Astrocyte of the spinal cord (primary cell): ENCODE data around the gene GTF2A1.

ENCODE experiments used
- DNase-seq: peaks from one replicate; pipeline ENCODE4 v3.0.0; 2011; ENCODE audit warnings: low read depth, low spot score
- H3K4me3 ChIP-seq: 2 replicates; pipeline ENCODE4 v1.5.1; 2011; ENCODE audit warnings: low read depth, mild to moderate bottlenecking, low read length, moderate library complexity
- CTCF ChIP-seq: IDR thresholded peaks from 2 replicates; pipeline ENCODE4 v1.5.1; 2012; ENCODE audit warnings: low read depth, mild to moderate bottlenecking, low read length, inconsistent platforms
- in situ Hi-C: cut with HindIII; loops from 2 replicates; pipeline ENCODE4 v1.10.0; 2017; ENCODE audit warnings: low sequenced_read_pairs

Gene GTF2A1

DNA sequence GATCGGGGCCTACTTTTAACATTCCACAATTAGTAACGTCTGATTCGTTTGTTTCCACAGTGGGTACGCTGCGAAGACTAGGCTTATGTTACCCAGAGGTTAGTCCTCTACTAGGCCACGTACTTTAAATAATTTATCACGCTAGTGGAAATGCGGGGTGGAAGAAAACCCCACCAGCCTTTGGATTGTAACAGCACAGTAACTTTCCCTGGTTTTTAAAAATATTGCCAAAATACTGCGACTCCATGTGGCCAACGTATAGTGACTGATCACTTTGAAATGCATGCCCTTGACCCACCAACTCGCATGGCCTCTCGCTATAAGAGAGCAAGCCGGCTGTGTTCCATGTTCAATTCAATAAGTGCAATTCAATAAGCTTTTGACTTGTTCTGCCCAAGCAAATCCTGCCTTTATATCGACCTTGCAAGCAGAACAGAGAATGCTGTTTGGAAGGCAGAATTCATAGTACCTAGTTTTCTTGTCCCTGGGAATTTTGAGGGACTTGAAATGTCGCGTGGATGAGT lies 882 bp upstream of the GTF2A1 start:
- in situ Hi-C loops, result no loop called here
- DNase-seq, result no peak
- peak overlapping the region; percentile 69 for H3K4me3 ChIP-seq
- TF ChIP-seq CTCF, result no peak

GRCh38 chr14:81220580-81220829 lies 254 bp downstream of the GTF2A1 start:
- TF ChIP-seq CTCF, result no peak
- in situ Hi-C loops, result no loop called here
- peak overlapping the region; percentile 83 for H3K4me3 ChIP-seq
- DNase-seq, result no peak

GRCh38 chr14:81219759-81220579 lies 790 bp downstream of the GTF2A1 start:
- TF ChIP-seq CTCF, result no peak
- H3K4me3 ChIP-seq, result peak overlapping the region; percentile 98
- in situ Hi-C loops, result no loop called here
- no peak for DNase-seq

DNA sequence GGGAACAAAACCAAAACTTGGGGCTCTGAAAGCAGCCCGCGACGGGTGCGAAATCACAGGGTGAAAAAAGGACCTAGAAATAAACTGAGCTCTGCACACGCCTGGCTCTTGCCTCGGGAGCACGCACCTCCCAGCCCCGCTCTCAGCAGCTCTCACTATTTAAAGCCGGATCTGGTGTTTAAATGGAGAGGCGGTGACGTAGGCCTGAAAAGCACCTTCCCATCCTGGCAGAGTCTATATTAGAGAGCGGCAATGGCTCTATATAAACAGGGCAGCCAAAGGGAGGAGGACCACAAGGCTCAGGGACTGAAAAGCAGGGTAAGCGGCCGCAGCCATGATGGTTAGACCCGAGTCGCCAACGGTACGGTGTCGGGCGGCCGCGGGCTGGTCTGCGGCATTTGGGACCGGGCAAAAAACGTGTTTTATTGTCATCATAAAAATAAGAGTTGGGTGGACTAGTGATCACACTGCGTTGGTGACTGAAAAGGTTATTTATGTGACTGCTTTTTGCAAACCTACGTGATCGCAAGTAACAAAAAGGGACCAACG lies 1.5 kb downstream of the GTF2A1 start:
- in situ Hi-C loops, result no loop called here
- peak overlapping the region; percentile 98 for H3K4me3 ChIP-seq
- TF ChIP-seq CTCF, result no peak
- DNase-seq, result peak; percentile 98

DNA sequence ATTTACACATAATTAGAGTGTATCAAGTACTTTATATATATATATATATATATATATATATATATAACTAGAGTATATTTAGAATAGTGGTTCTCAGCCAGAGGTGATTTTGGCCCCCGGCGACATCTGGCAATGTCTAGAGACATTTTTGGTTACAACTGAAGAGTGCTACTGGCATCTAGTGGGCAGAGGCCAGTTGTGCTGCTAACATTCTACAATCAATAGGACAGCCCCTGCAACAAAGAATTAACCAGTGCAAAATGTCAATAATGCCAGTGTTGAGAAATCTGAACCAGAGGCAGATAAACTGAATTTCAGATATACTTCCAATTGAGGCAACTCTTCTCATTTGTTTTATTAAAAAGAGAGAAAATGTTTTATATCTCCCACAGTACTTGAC lies 8.9 kb downstream of the GTF2A1 start:
- peak; percentile 53 for TF ChIP-seq CTCF
- H3K4me3 ChIP-seq, result no peak overlapping the region
- DNase-seq, result peak; percentile 22
- in situ Hi-C loops, result no loop called here

DNA sequence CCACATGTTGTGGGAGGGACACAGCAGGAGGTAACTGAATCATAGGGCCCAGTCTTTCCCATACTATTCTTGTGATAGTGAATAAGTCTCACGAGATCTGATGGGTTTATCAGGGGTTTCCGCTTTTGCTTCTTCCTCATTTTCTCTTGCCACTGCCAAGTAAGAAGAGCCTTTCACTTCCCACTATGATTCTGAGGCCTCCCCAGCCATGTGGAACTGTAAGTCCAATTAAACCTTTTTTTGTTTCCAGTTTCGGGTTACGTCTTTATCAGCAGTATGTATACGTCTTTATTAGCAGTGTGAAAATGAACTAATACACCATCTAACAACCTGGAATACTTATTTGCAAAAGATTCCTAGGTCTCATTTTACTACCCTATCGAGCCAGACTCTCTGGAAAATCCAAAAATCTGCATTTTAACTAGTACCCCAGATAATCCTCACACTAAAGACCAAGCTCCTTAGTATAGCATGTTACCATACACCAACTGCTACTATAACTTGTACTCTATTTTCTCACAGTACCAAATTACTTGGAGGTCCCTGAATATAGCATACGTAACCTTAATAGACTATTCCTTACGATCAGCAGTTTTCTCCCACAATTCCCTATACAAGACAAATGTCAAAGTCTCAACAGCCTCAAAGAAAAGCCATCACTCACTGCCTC lies 11.5 kb downstream of the GTF2A1 start:
- peak; percentile 22 for DNase-seq
- in situ Hi-C loops, result no loop called here
- TF ChIP-seq CTCF, result no peak
- no peak overlapping the region for H3K4me3 ChIP-seq
